Right ventricle myocardium inferior (tissue), 1 donor: ENCODE results near the gene MDH2. TPM values are rescaled to one million over a fixed set of nuclear protein-coding genes. Genes with fewer than 3 reads are reported as not detected.
"Not testable (repeated sequence)": the region's sequence is repeated elsewhere in the genome, so short reads cannot be mapped to it uniquely, and the experiment has no call there.

Source experiments
- ATAC-seq: fragments of 200-7000 bp; cut with Tn5 transposase; one replicate; pipeline ENCODE4 v1.9.1; 2020; ENCODE audit warnings: mild to moderate bottlenecking, moderate library complexity
- DNase-seq: peaks from one replicate; pipeline ENCODE4 v3.0.0; 2021; ENCODE audit errors: missing footprints
- intact Hi-C: fragments of 100-400 bp; cut with DNase I; formaldehyde crosslinking; loops from one replicate; pipeline ENCODE4 v1.11.0; 2022
- long read RNA-seq: library from polyadenylated mRNA; unstranded; transcript quantifications from one replicate; pipeline ENCODE4 v2.0.0, GENCODE V29; 2021
- total RNA-seq: library from RNA; stranded (reverse); fragmentation: NEBNext Ultra II Directional; extraction: Animal tissue kit (Norgen Biotek cat#: 25700); gene quantifications from one replicate; pipeline ENCODE4 v1.2.1, GENCODE V29; 2021
- donor health status: DM: no; HTN: yes; CAD: no; lungs with severe emphysema.

Gene MDH2
- 688 TPM for total RNA-seq
- long read RNA-seq, transcript MDH2-201 (9 exons, 2,209 nt) = major isoform, 541 of 655 reads
- long read RNA-seq, partial matches to known transcripts = 104 of 655 reads
- long read RNA-seq, other reads (novel, unspliced or antisense) = 9 of 655 reads

DNA sequence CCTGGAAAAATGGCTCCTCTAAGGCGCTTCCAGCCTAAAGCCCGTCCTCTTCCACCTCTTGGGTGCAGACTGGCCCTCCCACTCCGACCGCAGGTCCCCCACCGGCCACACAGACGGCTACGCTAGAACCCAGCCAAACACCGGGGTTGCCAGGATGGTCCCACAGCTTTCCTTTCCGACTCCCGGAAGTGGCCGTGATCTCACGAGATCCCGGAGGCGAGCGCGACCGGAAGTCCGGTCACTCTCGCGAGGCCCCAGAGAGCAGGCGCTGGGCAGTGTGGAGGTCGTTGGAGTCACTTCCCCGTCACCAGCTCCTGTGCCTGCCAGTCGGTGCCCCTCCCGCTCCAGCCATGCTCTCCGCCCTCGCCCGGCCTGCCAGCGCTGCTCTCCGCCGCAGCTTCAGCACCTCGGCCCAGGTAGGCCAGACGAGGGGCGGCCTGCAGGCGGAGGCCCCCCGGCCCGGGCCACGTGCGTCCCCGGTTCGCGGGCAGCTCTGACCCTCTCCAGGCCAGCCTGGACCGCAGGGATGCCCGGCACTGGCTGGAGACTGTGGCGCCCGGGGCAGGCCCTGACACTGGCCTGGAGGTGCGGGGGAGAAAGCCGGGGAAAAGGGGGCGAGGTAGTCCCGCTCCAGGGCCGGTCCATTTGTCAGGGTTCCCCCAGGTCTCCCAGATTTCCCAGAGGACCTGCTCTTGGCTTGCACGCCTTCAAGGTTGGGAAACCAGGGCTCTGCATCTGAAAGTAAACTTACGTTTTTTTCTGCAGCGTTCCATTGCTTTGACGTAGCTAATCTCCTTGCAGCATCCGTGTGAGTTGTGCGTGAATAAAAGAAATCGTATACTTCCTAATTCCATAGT lies at the start of gene MDH2, which contains the start of gene STYXL1:
Gene MDH2, plus strand, starts transcription at position 296 of the 857 bp plus-strand sequence. Its CDS starts 55 bp downstream, at position 351.
Gene STYXL1, minus strand, starts transcription at position 190 of the 857 bp plus-strand sequence. CDS start 17,477 bp downstream, outside the sequence.
- intact Hi-C loops = loop anchor here (2.0 to 5.0 kb wide), 2 partner anchors 21 to 56 kb away; partner anchors contain the start of gene TMEM120A
- DNase-seq (peak; percentile 97), ATAC-seq (peak; percentile 96)

DNA sequence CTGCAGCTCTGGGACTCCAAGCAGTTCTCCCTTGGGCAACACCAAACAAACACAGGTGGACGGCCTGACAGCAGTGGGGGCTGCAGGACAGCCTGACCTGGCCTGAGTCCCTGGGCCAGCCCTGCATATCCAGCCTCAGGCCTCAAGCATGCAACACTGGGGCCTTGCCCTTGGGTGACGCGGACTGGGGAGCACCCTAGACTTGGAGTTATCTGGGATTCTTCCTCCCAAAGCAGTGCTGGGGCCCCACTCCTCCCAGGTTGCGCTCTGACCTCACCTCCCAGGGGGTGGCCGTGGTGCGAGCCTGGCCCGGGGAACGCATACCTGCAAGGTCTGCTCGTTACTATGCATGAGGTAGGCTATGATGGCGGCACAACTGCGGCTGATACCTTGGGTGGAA lies 47.3 kb upstream of the MDH2 start:
- ATAC-seq (no peak), DNase-seq (no peak)
- intact Hi-C loops = no loop called here

DNA sequence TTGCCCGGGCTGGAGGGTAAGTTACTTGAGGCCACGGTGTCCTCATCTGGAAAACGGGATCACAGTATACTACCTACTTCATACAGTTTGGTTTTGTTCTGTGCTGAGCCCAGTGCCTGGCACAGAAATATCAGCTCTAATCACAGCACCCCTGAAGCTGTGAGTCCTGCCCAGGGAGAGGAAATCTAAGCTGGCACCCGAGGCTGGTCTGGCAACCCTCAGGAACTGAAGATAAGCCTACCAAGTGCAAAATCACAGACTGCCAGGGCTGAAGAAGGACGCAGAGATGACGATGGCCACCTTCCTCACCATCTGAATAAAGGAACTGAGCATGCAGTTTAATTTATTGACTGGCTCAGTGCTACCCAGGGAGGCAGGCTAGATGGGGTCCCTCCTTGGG lies 45.8 kb upstream of the MDH2 start:
- ATAC-seq (peak; percentile 49), DNase-seq (no peak)
- intact Hi-C loops = no loop called here

- ATAC-seq (no peak), DNase-seq (no peak)
- intact Hi-C loops = no loop called here
These were observed 45.1 kb upstream of the MDH2 start for GRCh38 chr7:76002822-76003221.

DNA sequence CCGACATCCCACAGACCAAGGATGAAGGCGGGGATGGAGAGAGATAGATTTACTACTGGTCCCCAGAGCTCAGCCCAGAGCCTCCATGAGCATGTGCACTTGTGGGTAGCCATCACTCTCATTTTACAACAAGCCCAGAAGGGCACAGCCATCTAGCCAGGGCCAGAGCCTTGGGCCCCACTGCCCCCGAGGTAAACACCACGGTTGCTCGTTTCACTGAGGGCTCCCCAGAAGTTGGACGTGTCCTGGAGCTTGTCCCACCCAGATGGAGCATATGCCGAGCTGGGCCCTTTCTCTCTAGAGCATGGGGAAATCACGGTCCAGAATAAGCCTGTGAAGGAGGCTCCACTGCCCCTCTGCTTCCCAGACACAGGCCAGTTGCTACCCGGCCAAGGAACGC lies 44.6 kb upstream of the MDH2 start:
- intact Hi-C loops = no loop called here
- no peak for DNase-seq
- ATAC-seq = no peak

DNA sequence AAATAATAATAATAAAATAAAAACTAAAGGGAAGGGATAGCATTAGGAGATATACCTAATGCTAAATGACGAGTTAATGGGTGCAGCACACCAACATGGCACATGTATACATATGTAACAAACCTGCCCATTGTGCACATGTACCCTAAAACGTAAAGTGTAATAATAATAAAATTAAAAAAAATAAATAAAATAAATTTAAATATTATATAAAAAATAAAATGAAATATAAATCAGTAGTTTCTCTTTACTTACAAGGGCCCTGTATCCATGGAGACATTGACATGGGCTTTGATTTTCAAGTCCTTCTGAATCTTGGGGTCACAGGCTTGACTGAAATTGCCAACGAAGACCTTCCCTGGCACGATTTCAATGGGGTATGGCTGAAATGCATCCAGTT lies 42.9 kb upstream of the MDH2 start:
- intact Hi-C loops, ATAC-seq, DNase-seq: not testable (repeated sequence)

DNA sequence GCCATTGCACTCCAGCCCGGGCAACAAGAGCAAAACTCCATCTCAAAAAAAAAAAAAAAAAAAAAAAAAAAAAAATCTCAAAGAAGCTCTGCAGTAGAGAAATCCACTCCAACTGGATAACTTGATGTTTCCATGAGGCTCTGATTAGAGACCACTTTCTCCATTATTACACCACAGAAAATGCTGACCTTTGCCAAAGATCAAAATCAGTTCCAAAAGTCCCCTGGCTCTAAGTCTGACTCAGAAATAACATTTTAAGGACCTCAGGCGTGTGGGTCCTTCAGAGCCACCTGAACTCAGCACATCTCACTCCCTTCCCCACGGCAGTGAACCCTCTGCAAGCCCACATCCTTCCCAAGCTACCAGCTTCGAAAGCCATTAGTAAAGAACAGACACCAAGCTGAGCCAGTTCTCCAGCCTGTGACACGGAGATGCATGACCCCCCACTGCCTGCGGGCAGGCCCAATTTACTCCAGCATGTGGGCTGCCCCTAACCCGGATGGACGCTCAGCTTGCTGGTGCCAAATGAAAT lies 39.7 kb upstream of the MDH2 start:
- ATAC-seq (no peak), DNase-seq (no peak)

DNA sequence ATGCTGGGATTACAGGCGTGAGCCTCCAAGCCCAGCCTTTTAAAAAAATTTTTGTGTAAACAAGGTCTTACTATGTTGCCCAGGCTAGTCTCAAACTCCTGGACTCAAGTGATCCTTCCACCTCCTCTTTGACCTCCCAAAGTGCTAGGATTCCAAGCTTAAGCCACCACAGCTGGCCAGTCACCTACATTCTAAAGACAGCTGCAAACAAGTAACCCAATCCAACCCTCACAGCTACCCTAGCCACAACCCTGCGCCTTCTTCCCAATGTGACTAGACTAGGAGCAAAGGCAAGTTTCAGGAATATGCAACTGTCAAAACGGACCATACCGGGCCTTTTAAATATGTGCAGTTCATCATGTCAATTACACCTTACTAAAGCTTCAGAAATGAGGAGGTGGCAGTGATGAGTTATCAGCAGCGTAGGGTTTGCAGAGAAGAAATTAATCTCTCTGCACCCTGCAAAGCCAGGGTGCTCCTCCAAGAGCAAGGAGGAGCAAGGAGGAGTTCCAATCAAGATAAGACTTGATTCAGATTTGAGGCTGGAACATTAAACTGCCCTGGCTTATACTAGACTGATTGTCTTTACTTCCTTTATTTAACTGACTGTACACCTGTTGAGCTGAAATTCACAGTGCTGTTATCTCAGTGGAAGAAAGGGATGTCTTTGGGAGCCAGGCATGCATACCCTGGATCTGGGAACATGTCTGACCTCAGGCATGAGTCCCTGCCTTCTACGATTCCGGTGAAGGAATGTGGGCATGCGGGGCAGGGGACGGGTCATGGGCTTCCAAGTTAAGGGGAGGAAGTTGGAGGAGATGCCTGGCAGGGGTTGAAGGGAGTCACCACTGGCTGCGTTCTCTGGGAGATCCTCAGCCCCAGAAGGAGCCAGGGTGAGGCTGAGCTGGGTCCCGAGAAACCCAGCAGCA lies 38.0 kb upstream of the MDH2 start:
- DNase-seq (no peak), ATAC-seq (no peak)
- intact Hi-C loops = no loop called here

More for the DNA sequence above, 39.7 kb upstream of the MDH2 start:
- intact Hi-C loops = no loop called here

DNA sequence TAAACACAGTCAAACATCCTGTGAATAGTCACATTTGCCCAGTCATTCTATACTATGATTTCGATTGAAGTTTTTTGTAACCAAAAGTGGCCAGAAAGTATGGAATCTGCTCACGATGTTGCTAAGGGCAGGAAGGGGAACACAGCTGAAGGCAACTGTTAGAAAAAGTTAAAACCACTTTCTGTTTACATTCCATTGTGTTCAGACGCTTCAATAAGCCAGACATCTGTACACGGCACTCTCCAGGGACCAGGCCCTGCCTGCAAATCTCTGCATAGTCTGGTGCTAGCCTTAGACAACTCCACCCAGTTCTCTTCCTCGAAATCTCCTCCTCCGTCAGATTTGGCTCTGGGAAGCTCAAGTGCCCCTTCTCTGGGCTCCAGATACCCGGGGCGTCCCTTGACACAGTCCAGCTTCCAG lies 36.5 kb upstream of the MDH2 start:
- DNase-seq = peak; percentile 75
- intact Hi-C loops = no loop called here
- peak; percentile 90 for ATAC-seq

- ATAC-seq (no peak), DNase-seq (no peak)
- intact Hi-C loops = no loop called here
These were observed 31.5 kb upstream of the MDH2 start for GRCh38 chr7:76016191-76016947.

DNA sequence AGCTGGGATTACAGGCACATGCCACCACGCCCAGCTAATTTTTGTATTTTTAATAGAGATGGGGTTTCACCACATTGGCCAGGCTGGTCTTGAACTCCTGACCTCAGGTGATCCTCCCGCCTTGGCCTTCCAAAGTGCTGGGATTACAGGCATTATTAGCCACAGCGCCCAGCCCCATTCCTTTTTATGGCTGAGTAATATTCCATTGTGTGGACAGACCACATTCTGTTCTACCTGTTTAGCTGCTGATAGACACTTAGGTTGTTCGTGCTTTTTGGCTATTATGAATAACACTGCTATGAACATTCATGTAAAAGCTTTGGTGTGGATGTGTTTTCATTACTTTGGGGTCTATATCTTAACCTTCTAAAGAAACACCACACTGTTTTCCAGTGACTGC lies 29.4 kb upstream of the MDH2 start:
- DNase-seq, intact Hi-C loops, ATAC-seq: not testable (repeated sequence)

GRCh38 chr7:76020031-76020714 lies 27.7 kb upstream of the MDH2 start:
- intact Hi-C loops = loop anchor here (1.0 kb wide), 1 partner anchor 154 kb away; no protein-coding TSS in a partner anchor
- DNase-seq = peak; percentile 87
- ATAC-seq = peak; percentile 53

- DNase-seq = no peak
- intact Hi-C loops = no loop called here
- ATAC-seq = no peak
These were observed 25.7 kb upstream of the MDH2 start for GRCh38 chr7:76022026-76022780.

DNA sequence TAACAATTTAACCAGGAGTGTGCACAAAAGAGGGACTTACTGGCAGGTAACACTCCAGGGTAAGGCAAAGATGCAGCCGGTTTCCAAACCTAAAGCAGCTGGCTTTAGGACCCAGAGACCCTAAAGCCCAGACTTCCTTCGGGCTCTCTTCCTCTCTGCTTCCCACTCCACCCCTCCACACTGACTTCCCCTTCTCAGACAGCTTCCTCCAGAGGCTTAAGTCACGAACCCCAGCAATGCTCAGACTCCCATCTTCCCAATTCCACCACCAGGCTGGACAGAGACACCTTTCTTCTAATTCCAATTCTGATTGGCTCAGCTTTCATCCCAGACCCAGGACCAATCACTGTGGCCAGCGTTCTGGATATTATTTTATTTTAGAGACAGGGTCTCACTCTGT lies 24.9 kb upstream of the MDH2 start:
- intact Hi-C loops = no loop called here
- ATAC-seq (peak; percentile 62), DNase-seq (no peak)

DNA sequence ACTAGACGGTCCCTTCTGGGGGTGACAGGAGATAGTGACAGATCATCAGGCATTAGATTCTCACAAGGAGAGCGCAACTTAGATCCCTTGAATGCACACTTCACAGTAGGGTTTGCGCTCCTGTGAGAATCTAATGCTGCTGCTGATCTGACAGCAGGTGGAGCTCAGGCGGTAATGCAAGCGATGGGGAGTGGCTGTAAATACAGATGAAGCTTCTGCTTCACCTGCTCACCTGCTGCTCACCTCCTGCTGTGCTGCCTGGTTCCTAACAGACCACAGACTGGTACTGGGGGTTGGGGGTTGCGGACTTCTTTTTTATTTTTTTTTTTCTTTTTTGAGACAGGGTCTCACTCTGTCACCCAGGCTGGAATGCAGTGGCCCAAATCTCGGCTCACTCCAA lies 18.2 kb upstream of the MDH2 start:
- ATAC-seq, intact Hi-C loops, DNase-seq: not testable (repeated sequence)

- no peak for DNase-seq
- ATAC-seq = no peak
- intact Hi-C loops = no loop called here
These were observed 15.9 kb upstream of the MDH2 start for GRCh38 chr7:76031964-76032363.

DNA sequence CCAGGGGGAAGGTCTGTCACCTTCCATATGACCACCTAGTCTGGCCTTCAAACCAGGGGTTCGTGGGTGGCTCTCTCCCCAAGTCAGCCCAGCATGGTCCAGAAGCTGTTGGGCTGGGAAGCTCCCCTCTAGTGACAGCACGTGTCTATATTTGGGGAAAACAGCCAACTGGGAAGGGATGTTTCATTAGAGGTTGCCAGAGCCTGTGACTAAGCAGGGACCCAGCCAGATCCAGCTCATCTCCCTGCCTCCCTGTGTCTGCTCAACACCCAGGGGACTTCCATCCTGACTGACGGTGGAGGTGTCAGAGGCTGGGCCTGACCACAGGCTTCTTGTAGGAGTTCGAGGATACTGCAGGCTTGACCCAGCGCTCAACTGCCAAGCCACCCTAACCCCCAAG lies 10.6 kb upstream of the MDH2 start:
- ATAC-seq = peak; percentile 27
- intact Hi-C loops = no loop called here

More for the DNA sequence above, 10.6 kb upstream of the MDH2 start:
- no peak for DNase-seq
